ENCODE results near the gene TTC28.

The TTC28 gene

GRCh38 chr22:28187612-28188011 is 492.0 kb downstream of the TTC28 start:
- H3K36me3 ChIP-seq (ENCODE audit: control insufficient read depth in 2 of 2, insufficient read depth in 2 of 2, low read length in 2 of 2): no peaks in the 10 kb centered on the region
- H3K27me3 ChIP-seq (ENCODE audit: control insufficient read depth in 2 of 2, insufficient read depth in 2 of 2, low read length in 2 of 2): no peaks in the 10 kb centered on the region
- no peaks in the 10 kb centered on the region for H3K9me3 ChIP-seq (ENCODE audit: control insufficient read depth in 2 of 2, low read length in 2 of 2)
- H3K9ac ChIP-seq (ENCODE audit: low read depth in 1 of 2, low read length in 2 of 2): no peak overlapping the region
- H3K27ac ChIP-seq (ENCODE audit: low read depth in 2 of 2, low read length in 2 of 2): no peak overlapping the region
- no peaks in the 10 kb centered on the region for H3K4me1 ChIP-seq (ENCODE audit: control insufficient read depth in 2 of 2, insufficient read depth in 2 of 2, low read length in 2 of 2)
- no peak overlapping the region for H3K4me3 ChIP-seq (ENCODE audit: low read length in 2 of 2)

GRCh38 chr22:28186641-28187040 is 493.0 kb downstream of the TTC28 start:
- Histone ChIP-seq H3K27me3 (ENCODE audit: control insufficient read depth in 2 of 2, insufficient read depth in 2 of 2, low read length in 2 of 2) (no peaks in the 10 kb centered on the region), H3K9me3 (ENCODE audit: control insufficient read depth in 2 of 2, low read length in 2 of 2) (no peaks in the 10 kb centered on the region), H3K9ac (ENCODE audit: low read depth in 1 of 2, low read length in 2 of 2) (no peak overlapping the region), H3K4me3 (ENCODE audit: low read length in 2 of 2) (no peak overlapping the region), H3K4me1 (ENCODE audit: control insufficient read depth in 2 of 2, insufficient read depth in 2 of 2, low read length in 2 of 2) (no peaks in the 10 kb centered on the region), H3K36me3 (ENCODE audit: control insufficient read depth in 2 of 2, insufficient read depth in 2 of 2, low read length in 2 of 2) (no peaks in the 10 kb centered on the region), H3K27ac (ENCODE audit: low read depth in 2 of 2, low read length in 2 of 2) (no peak overlapping the region)

GRCh38 chr22:28185130-28185529 is 494.5 kb downstream of the TTC28 start:
- Histone ChIP-seq H3K27me3 (ENCODE audit: control insufficient read depth in 2 of 2, insufficient read depth in 2 of 2, low read length in 2 of 2) (no peaks in the 10 kb centered on the region), H3K27ac (ENCODE audit: low read depth in 2 of 2, low read length in 2 of 2) (no peak overlapping the region), H3K9me3 (ENCODE audit: control insufficient read depth in 2 of 2, low read length in 2 of 2) (no peaks in the 10 kb centered on the region), H3K9ac (ENCODE audit: low read depth in 1 of 2, low read length in 2 of 2) (no peak overlapping the region), H3K36me3 (ENCODE audit: control insufficient read depth in 2 of 2, insufficient read depth in 2 of 2, low read length in 2 of 2) (no peaks in the 10 kb centered on the region), H3K4me1 (ENCODE audit: control insufficient read depth in 2 of 2, insufficient read depth in 2 of 2, low read length in 2 of 2) (no peaks in the 10 kb centered on the region), H3K4me3 (ENCODE audit: low read length in 2 of 2) (no peak overlapping the region)

GRCh38 chr22:28183078-28183860 is 496.4 kb downstream of the TTC28 start:
- H3K27ac ChIP-seq (ENCODE audit: low read depth in 2 of 2, low read length in 2 of 2): no peak overlapping the region
- no peaks in the 10 kb centered on the region for H3K9me3 ChIP-seq (ENCODE audit: control insufficient read depth in 2 of 2, low read length in 2 of 2)
- no peak overlapping the region for H3K4me3 ChIP-seq (ENCODE audit: low read length in 2 of 2)
- no peak overlapping the region for H3K9ac ChIP-seq (ENCODE audit: low read depth in 1 of 2, low read length in 2 of 2)
- no peaks in the 10 kb centered on the region for H3K4me1 ChIP-seq (ENCODE audit: control insufficient read depth in 2 of 2, insufficient read depth in 2 of 2, low read length in 2 of 2)
- no peaks in the 10 kb centered on the region for H3K36me3 ChIP-seq (ENCODE audit: control insufficient read depth in 2 of 2, insufficient read depth in 2 of 2, low read length in 2 of 2)
- H3K27me3 ChIP-seq (ENCODE audit: control insufficient read depth in 2 of 2, insufficient read depth in 2 of 2, low read length in 2 of 2): no peaks in the 10 kb centered on the region

DNA sequence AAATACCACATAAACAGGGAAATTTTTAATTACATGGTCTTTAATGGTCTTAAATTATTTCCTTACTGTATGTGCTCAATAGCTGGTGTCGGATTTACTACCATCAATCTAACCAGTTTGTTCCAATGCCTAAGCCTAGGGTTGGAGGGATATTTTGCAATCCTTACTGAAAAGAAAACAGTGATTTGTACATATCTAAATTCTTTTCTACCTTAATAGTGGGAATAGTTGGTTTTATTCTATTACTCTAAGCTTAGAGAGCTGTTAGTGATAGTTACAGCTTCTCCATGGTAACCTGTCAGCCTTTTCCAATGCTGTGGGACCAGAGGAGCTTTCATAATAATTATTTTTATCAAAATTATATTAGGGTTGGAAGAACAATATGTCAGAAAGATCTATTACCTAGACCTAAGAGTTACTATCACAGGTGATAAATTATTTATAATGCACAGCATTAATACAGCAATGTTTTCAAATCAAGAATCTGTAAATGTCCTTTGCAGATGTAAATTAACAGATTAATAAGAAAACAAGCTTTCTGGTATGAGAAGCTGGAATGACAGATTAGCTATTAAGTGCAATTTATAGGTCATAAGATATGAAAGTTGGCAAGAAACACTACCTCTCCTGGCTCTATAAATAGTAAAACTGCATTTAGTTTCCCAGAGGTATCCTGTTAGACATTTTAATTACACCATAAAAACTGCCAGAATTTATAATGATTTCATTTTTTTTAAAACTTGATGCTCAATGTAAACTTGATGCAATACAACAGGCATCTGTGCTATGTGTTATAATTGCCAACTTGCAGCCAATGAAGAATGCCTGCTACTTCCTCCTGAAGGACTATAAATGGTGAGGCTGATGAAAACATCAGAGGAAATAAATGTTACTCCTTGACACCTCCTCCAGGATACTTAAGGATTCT is 498.6 kb downstream of the TTC28 start:
- Histone ChIP-seq H3K36me3 (ENCODE audit: control insufficient read depth in 2 of 2, insufficient read depth in 2 of 2, low read length in 2 of 2) (no peaks in the 10 kb centered on the region), H3K4me3 (ENCODE audit: low read length in 2 of 2) (no peak overlapping the region), H3K27ac (ENCODE audit: low read depth in 2 of 2, low read length in 2 of 2) (no peak overlapping the region), H3K27me3 (ENCODE audit: control insufficient read depth in 2 of 2, insufficient read depth in 2 of 2, low read length in 2 of 2) (no peaks in the 10 kb centered on the region), H3K9me3 (ENCODE audit: control insufficient read depth in 2 of 2, low read length in 2 of 2) (no peaks in the 10 kb centered on the region), H3K9ac (ENCODE audit: low read depth in 1 of 2, low read length in 2 of 2) (no peak overlapping the region), H3K4me1 (ENCODE audit: control insufficient read depth in 2 of 2, insufficient read depth in 2 of 2, low read length in 2 of 2) (no peaks in the 10 kb centered on the region)

- Histone ChIP-seq H3K4me3 (ENCODE audit: low read length in 2 of 2) (no peak overlapping the region), H3K27ac (ENCODE audit: low read depth in 2 of 2, low read length in 2 of 2) (no peak overlapping the region), H3K4me1 (ENCODE audit: control insufficient read depth in 2 of 2, insufficient read depth in 2 of 2, low read length in 2 of 2) (no peaks in the 10 kb centered on the region), H3K27me3 (ENCODE audit: control insufficient read depth in 2 of 2, insufficient read depth in 2 of 2, low read length in 2 of 2) (no peaks in the 10 kb centered on the region), H3K36me3 (ENCODE audit: control insufficient read depth in 2 of 2, insufficient read depth in 2 of 2, low read length in 2 of 2) (no peaks in the 10 kb centered on the region), H3K9ac (ENCODE audit: low read depth in 1 of 2, low read length in 2 of 2) (no peak overlapping the region), H3K9me3 (ENCODE audit: control insufficient read depth in 2 of 2, low read length in 2 of 2) (no peaks in the 10 kb centered on the region)
These were observed 500.2 kb downstream of the TTC28 start for GRCh38 chr22:28179392-28179791.

- Histone ChIP-seq H3K9me3 (ENCODE audit: control insufficient read depth in 2 of 2, low read length in 2 of 2) (no peaks in the 10 kb centered on the region), H3K27me3 (ENCODE audit: control insufficient read depth in 2 of 2, insufficient read depth in 2 of 2, low read length in 2 of 2) (no peaks in the 10 kb centered on the region), H3K36me3 (ENCODE audit: control insufficient read depth in 2 of 2, insufficient read depth in 2 of 2, low read length in 2 of 2) (no peaks in the 10 kb centered on the region)
These were observed 503.7 kb downstream of the TTC28 start for GRCh38 chr22:28175730-28176492.

DNA sequence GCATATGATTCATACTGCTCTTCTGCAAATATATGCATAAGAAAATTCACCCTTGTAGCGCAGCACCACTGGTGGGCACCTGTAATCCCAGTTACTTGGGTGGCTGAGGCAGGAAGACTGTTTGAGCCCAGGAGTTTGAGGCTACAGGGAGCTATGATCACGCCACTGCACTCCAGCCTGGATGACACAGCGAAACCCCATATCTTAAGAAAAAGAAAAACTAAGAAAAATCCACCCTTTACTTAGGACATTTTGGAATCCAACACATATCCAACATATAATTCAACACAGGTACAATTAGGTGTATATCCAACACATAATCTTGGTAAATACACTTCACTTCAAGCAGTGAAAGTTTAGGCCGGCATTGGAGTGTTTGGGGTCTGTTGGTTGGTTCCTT is 505.1 kb downstream of the TTC28 start:
- no peaks in the 10 kb centered on the region for H3K36me3 ChIP-seq (ENCODE audit: control insufficient read depth in 2 of 2, insufficient read depth in 2 of 2, low read length in 2 of 2)
- H3K4me1 ChIP-seq (ENCODE audit: control insufficient read depth in 2 of 2, insufficient read depth in 2 of 2, low read length in 2 of 2): peaks cover 0 to 7% of the 10 kb centered on the region in 2 donors
- H3K27ac ChIP-seq (ENCODE audit: low read depth in 2 of 2, low read length in 2 of 2): no peak overlapping the region
- H3K27me3 ChIP-seq (ENCODE audit: control insufficient read depth in 2 of 2, insufficient read depth in 2 of 2, low read length in 2 of 2): no peaks in the 10 kb centered on the region
- H3K9me3 ChIP-seq (ENCODE audit: control insufficient read depth in 2 of 2, low read length in 2 of 2): no peaks in the 10 kb centered on the region
- no peak overlapping the region for H3K4me3 ChIP-seq (ENCODE audit: low read length in 2 of 2)
- H3K9ac ChIP-seq (ENCODE audit: low read depth in 1 of 2, low read length in 2 of 2): no peak overlapping the region

More at GRCh38 chr22:28175730-28176492, 503.7 kb downstream of the TTC28 start:
- H3K4me1 ChIP-seq (ENCODE audit: control insufficient read depth in 2 of 2, insufficient read depth in 2 of 2, low read length in 2 of 2): peaks cover 0 to 7% of the 10 kb centered on the region in 2 donors
- H3K4me3 ChIP-seq (ENCODE audit: low read length in 2 of 2): no peak overlapping the region
- H3K9ac ChIP-seq (ENCODE audit: low read depth in 1 of 2, low read length in 2 of 2): no peak overlapping the region
- no peak overlapping the region for H3K27ac ChIP-seq (ENCODE audit: low read depth in 2 of 2, low read length in 2 of 2)

- peaks cover 0 to 7% of the 10 kb centered on the region in 2 donors for H3K4me1 ChIP-seq (ENCODE audit: control insufficient read depth in 2 of 2, insufficient read depth in 2 of 2, low read length in 2 of 2)
- no peaks in the 10 kb centered on the region for H3K9me3 ChIP-seq (ENCODE audit: control insufficient read depth in 2 of 2, low read length in 2 of 2)
- no peaks in the 10 kb centered on the region for H3K27me3 ChIP-seq (ENCODE audit: control insufficient read depth in 2 of 2, insufficient read depth in 2 of 2, low read length in 2 of 2)
- H3K4me3 ChIP-seq (ENCODE audit: low read length in 2 of 2): no peak overlapping the region
- no peak overlapping the region for H3K9ac ChIP-seq (ENCODE audit: low read depth in 1 of 2, low read length in 2 of 2)
- no peak overlapping the region for H3K27ac ChIP-seq (ENCODE audit: low read depth in 2 of 2, low read length in 2 of 2)
- H3K36me3 ChIP-seq (ENCODE audit: control insufficient read depth in 2 of 2, insufficient read depth in 2 of 2, low read length in 2 of 2): no peaks in the 10 kb centered on the region
These were observed 506.6 kb downstream of the TTC28 start for GRCh38 chr22:28172892-28173670.

Measured in mucosa of rectum (tissue), 2 donors.